G401 (cell line): ENCODE data around the gene WSCD2. TPM values are rescaled to one million over a fixed set of nuclear protein-coding genes. Genes with fewer than 3 reads are reported as not detected.
"Not testable (repeated sequence)": the region's sequence is repeated elsewhere in the genome, so short reads cannot be mapped to it uniquely, and the experiment has no call there.

ENCODE experiments used
- DNase-seq: peaks from one replicate; pipeline ENCODE4 v3.0.0-alpha.2; 2015; ENCODE audit warnings: low spot score
- in situ Hi-C: cut with HindIII; loops from 2 replicates; pipeline ENCODE4 v1.10.0; 2016; ENCODE audit warnings: low sequenced_read_pairs, mixed read lengths
- total RNA-seq: library from RNA; depleted of rRNA; stranded (reverse); fragments of >200 nt; shearing (Covaris generic); gene quantifications from 2 replicates; pipeline ENCODE4 v1.2.3, GENCODE V29; 2014

Gene WSCD2
- total RNA-seq, 1 experiment from 2014 or later: 0.31 TPM

DNA sequence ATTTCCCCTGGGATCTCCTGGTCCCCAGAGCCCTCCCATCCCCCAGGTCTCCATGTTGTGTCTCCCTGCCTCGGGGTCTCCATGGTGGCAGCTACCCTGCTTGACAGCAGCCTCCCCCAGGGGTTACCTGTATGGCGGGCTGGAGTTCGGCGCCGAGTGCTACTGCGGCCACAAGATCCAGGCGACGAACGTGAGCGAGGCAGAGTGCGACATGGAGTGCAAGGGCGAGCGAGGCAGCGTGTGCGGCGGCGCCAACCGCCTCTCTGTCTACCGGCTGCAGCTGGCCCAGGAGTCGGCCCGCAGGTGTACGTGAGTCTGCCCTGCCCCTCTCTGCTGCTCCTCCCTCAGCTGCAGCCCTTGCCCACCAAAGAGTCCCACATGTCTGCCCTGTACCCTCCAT, 80.9 kb downstream of the WSCD2 start:
- in situ Hi-C loops: loop anchor here (5.0 kb wide), 1 partner anchor 133 kb away; no protein-coding TSS in a partner anchor
- DNase-seq: no peak

DNA sequence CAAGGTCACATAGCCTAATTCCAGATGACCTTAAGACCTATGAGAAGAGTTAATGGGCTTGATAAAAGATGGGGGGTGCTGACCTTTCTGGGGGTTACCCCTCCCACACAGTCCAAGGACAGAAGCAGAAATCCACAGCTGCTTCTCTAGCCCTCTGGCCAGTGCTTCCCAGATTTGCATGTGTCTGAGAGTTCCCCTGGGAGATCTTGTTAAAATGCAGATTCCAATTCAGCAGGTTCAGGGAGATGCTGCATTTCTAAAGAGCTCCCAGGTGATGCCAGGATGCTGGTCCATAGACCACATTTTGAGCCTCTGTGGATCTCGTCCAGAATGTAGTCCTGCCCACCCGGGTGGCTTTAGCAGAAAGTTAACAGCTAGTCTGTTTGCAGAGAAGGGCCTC, 82.1 kb downstream of the WSCD2 start:
- no peak for DNase-seq
- in situ Hi-C loops: loop anchor here (5.0 kb wide), 1 partner anchor 134 kb away; no protein-coding TSS in a partner anchor

DNA sequence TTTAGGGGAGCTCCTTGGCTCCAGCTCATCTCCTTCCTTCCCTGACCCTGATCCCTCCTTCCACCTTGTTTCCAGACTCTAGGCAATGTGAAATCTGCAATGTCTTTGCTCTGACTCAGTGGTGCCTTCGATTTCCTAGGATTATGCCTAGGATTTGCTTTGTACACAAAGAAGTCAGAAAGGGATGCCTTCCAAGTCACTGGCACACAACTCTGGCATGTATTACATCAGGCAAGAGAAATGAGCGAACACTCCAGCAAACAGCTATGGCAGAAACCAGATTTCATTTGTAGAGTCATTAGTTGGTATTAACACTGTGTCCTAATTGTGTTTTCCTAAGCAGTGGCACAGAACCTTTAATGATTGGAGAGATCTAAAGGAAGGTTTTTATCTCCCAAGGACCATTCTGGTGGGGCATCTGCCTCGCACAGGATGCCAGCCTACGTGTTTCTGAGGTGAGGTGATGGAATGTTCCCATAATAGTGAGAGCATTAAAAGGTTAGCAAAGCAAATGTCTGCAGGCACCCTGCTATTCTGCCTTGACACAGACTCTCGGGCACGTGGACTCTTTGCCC, 84.9 kb downstream of the WSCD2 start:
- in situ Hi-C loops: loop anchor here (5.0 kb wide), 1 partner anchor 137 kb away; no protein-coding TSS in a partner anchor

DNA sequence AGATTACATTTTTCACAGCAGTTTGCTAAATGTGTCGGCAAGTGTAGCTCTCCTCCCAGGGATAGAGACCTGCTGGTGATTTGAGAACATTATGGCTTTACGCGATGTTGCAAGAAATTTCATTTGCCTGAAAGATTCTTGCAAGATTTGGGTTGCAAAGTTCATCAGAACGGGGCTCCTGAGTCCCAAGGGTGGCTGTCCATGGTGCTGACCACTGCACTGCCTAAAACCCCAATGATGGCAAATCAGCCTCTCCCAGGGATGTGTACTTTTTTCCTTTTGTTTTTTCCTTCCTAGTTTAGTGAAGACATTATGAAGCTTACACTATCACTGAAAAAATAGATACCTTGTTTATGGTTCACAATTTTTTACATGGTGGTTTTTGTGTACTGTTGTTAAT, 85.4 kb downstream of the WSCD2 start:
- no peak for DNase-seq
- in situ Hi-C loops: loop anchor here (5.0 kb wide), 1 partner anchor 137 kb away; no protein-coding TSS in a partner anchor

More for the DNA sequence above, 84.9 kb downstream of the WSCD2 start:
- DNase-seq: peak; percentile 80

DNA sequence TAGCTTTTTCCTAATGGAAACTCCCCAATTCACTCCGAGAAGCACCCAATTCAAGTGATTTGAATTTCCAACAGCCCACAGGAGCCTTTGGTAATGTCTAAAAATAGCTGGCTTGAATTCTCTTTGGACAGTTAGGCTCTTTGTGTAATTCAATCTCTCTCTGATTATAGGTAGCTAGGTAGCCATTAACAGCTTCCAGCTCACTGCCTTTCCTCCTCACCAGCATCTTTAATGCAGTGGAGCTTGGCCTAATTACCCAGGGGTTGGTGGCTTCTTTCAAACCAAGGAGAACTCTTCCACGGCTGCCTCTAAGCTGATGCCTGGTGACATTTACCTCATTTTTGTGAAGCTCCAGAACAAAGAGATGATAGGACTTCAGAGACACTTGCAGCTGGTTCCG, 86.4 kb downstream of the WSCD2 start:
- in situ Hi-C loops: no loop called here

DNA sequence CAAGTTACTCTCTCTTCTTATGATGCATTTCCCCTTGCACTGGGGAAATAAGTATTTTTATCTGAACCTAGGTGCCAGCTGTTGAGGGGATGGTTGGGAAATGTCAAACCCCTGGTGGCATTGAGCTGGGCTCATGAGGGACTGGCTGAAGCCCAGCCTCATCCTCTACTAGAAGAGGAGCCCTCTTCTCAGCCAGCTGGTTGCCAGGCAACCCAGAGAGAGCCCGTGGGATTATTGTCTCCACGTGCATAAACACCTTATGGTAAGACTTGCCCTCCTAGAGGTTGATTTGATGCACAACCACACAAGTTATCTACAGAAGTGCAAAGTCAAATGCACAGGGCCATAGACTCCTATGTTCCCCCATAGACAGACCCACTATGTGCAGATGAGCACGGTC, 89.8 kb downstream of the WSCD2 start:
- DNase-seq: peak; percentile 44
- in situ Hi-C loops: no loop called here

More for the DNA sequence above, 86.4 kb downstream of the WSCD2 start:
- peak; percentile 30 for DNase-seq

DNA sequence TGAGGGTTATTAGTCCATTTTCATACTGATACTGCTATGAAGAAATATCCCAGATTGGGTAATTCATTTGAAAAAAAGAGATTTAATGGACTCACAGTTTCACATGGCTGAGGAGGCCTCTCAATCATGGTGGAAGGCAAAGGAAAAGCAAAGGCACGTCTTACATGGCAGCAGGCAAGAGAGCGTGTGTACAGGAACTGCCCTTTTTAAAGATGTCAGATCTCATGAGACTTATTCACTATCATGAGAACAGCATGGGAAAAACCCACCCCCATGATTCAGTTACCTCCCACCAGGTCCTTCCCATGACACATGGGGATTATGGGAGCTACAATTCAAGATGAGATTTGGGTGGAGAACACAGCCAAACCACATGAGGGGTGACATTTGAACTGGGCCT, 96.0 kb downstream of the WSCD2 start:
- in situ Hi-C loops, DNase-seq: not testable (repeated sequence)

DNA sequence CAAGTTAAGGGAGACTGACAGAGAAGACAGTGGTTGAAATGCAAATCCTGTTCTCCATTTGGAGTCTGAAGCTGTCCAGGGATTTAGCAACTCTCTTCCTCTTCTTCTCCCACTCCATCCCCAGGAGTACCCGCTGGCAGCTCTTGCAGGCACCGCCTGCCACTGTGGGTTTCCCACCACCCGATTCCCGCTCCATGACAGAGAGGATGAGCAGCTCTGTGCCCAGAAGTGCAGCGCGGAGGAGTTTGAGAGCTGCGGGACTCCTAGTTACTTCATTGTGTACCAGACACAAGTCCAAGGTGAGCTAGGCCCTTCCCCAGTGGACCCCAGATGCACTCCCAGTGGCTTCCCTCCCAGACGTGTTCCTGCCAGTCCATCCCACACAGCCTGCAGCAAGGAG, 97.8 kb downstream of the WSCD2 start:
- in situ Hi-C loops: no loop called here
- no peak for DNase-seq

DNA sequence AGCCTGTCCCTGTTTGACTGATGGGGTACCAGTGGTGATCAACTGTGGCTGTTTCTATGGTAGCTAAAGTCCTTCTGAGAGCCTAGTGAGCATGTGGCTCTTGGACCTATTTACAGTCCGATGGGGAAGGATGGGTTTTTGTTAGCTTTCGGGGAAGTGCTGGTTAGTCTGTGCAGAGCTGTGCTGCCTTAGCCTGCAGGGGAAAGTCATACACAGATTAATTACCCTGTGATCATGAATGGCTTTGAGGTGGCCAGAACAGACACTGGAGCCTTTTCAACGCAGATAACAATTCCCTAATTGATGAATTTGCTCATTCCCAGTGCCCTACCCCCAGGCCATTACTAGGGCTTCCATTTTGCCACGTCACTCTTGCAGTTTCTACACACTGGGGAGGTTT, 99.7 kb downstream of the WSCD2 start:
- no peak for DNase-seq
- in situ Hi-C loops: no loop called here

DNA sequence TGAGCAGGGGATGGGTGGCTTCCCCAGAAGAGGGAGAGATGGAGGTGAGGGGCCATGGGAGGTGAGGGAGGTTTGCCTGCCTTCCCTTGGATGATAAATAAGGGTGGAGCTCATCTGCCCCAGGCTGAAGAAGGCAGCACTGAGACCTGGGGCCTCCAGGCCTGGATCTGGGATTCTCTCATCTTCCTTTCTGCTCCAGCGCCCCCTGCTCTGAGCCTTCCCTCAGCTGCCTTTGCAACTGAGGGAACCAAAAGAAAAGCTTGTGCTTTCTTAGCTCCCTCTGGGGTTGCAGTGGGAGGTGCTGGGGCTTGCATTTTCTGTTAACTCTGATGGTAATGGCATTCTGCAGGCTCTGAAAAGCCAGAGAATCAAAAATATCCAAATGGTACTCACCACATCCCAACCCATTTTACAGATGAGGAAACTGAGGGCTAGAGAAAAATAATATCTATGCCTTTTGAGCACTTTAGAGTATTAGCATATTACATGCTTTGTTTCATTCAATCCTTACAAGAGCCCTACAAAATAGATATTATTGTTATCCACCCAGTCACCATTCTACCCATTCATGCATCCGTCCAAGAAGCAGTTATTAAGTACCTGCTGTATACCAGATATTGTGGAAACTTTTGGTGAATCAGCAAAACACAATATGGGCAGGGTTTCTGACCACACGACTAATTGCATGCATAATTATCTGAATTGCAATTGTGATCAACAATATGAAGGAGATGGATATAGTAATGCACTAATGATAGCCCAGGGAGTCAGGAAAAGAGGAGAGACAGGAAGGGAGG, 102.2 kb downstream of the WSCD2 start:
- DNase-seq: no peak
- in situ Hi-C loops: loop anchor here (5.0 kb wide), 1 partner anchor 34 kb away; no protein-coding TSS in a partner anchor

DNA sequence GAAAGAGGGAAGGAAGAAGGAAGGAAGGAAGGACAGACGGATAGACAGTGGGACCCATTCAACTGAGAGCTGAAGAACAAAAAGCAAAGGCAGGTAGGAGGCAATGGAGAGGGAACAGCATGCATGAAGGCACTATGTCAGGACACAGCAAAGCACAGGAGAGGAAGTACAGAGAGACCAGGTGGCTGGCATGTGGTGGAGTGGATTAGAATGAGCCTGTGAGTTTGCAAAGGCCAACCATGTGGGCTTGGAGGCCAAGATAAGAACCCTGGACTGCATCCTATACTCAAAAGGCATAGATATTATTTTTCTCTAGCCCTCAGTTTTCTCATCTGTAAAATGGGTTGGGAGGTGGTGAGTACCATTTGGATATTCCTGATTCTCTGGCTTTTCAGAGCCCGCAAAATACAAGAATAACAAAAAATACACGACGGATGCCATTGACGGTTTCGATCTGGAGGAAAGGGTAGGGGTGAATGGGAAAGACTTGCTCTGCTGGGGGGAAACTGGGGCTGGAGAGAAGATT, 102.9 kb downstream of the WSCD2 start:
- in situ Hi-C loops: loop anchor here (5.0 kb wide), 1 partner anchor 35 kb away; no protein-coding TSS in a partner anchor
- DNase-seq: peak; percentile 2

DNA sequence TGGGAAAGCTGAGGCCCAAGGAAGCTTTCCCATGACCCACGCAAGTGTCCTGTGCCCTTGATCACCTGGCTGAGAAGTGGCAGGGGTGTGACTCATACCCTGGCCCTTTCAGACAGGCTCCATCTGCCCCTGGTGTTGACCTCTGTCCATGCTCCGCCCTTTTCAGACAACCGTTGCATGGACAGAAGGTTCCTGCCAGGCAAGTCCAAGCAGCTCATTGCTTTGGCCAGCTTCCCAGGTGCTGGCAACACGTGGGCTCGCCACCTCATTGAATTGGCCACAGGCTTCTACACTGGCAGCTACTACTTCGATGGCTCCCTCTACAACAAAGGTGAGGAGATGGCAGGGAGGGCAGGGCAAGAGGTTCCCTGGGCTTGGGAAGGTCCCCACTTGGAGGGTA, 103.5 kb downstream of the WSCD2 start:
- DNase-seq: peak; percentile 93

DNA sequence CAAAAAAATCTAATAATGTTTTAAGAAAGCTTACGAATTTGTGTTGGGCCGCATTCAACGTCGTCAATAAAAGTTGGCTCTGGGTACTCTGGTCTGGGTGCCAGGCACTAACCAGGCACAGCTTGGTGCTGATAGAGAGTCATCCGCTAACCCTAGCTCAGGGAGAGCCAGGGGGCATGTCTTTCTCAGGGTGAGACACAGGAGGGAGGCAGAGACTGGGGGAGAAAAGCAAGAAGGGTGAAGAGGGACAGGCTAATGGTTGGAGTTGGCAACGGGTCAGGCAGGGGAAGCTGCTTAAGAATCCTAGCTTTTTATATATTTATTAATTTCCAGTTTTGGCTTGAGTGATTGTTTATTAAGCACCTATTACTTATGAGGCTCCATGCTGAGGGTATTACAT, 105.1 kb downstream of the WSCD2 start:
- peak; percentile 16 for DNase-seq
- in situ Hi-C loops: loop anchor here (5.0 kb wide), 1 partner anchor 37 kb away; no protein-coding TSS in a partner anchor

More for the DNA sequence above, 103.5 kb downstream of the WSCD2 start:
- in situ Hi-C loops: loop anchor here (5.0 kb wide), 1 partner anchor 35 kb away; no protein-coding TSS in a partner anchor

DNA sequence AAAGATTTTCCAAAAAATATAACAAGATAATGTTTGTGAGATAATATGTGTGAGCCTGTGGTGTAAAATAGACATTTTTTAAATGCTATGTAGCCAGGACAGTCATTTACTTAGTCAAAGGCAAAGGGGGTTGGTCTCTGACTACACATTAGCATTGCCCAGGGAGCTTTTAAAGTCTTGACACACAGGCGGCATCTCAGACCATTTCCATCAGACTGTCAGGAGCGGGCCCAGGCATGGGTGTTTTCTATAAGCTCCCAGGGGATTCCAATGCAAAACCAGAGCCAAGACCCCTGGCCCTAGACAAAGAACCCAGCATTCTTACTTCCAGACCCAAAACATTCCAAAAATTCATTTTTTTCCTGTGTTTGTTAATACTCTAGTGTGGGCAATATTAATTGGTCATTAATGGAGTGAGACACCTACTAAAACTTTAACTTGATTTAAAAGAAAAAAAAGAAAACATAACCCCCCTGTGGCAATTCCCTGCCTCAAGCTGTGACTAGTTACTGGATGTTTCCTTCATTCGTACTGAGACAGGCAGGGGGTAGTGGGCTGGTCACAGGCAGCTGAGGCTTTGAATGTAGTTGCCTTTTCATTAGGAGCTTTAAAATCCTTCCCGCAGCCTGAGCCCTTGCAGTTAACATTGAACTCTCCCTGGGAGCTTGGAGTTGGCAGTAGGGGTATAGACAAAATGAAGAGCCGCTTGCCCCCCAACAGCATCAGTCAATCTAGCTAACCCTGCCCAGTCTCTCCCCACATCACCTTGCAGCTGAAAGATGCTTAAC, 106.3 kb downstream of the WSCD2 start:
- DNase-seq: peak; percentile 21
- in situ Hi-C loops: no loop called here

DNA sequence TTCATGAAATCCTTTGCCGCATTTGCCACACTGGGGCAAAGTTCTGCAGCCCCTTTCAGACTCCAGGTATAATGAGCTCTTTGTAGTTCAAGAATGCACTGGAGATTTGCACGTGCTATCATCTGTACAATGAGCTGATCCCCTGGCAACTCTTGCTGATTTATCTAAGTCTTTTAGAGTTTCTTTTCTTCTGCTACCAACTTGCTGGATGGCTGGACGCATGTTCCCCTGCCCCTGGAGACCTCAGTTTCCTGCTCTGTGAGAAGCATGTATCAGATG, 106.8 kb downstream of the WSCD2 start:
- in situ Hi-C loops: no loop called here
- no peak for DNase-seq

DNA sequence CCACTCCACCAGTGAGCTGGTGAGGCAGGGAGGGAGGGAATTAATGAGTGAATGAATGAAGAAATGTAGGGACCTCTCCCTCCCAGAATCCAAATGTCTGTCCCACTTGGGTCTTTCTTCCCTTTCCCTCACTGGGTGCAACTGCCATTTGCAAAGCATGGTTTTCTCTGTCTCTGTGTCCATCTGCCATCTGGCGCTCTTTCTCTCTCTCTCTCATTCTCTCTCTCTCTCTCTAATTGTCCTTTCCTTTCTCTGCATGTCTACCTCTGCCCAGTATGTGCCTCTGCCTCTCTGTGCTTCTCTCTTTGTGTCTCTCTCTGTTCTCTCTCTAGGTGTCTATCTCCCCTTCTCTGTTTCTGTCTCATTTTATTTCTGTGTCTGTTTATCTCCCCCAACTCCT, 107.3 kb downstream of the WSCD2 start:
- DNase-seq: peak; percentile 75
- in situ Hi-C loops: no loop called here

DNA sequence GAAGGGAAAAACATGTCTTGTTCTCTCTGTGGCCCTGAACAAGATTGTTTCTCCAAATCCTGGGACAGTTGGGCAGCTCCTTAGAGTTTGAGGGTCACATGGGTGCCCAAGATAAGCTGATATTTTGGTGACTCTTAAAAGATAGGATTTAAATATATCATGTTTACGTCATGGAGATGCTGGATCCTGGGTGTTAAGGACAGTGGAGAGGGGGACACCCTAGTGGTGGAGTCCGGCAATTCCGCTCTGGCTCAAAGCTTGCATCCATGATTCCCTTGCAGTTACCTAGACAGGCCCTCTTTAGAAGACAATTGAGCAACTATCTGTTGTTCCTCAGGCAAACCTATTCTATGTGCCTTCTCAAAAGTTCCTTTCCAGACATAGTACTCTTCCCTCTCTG, 108.2 kb downstream of the WSCD2 start:
- in situ Hi-C loops: no loop called here

DNA sequence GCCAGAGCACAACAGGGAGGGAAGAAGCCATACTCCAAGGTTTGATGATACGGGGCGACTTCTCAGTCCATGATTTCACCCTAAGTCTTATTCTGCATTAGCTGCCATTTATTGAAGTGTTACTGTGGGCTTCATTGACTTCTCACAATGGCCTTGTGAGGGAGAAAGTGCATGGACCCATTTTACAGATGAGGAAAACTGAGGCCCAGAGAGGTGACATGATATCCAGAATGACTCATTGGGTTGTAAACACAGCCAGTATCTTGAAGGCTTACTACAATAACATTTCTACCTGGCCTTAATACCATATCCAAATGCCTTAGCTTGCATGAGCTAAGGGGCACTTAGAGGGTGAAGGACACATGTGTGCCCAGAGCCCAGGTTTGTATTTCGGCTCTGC, 109.4 kb downstream of the WSCD2 start:
- no peak for DNase-seq
- in situ Hi-C loops: no loop called here

More for the DNA sequence above, 108.2 kb downstream of the WSCD2 start:
- DNase-seq: peak; percentile 53

DNA sequence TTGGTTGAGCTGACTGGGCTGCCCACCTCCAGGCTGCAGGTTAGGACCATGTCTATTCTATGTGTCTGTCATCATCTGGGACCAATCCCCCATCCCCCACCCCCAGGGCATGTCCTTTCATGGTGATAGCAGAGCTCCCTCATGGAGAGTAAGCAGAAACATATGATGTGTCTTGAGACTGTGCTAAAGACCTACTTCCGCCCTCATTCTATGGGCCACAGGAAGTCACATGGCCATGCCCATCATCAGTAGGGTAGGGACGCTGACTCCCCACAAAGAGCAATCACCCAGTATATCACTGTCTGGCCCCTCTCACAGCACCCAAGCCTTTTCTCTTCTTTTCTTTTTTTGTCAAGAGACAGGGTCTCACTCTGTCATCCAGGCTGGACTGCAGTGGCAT, 110.3 kb downstream of the WSCD2 start:
- in situ Hi-C loops: no loop called here
- no peak for DNase-seq
